MG63 (cell line): ENCODE measurements around the gene DENND6B. TPM values are rescaled to one million over a fixed set of nuclear protein-coding genes. Genes with fewer than 3 reads are reported as not detected.
"Not testable (repeated sequence)": the region's sequence is repeated elsewhere in the genome, so short reads cannot be mapped to it uniquely, and the experiment has no call there.

ENCODE experiments used
- DNase-seq: peaks from one replicate; pipeline ENCODE4 v3.0.0-alpha.2; 2020
- H3K27me3 ChIP-seq: fragments of 250-450 bp; sonication (Bioruptor Pico); 2 replicates; pipeline ENCODE4 v1.5.1; 2020; ENCODE audit warnings: mild to moderate bottlenecking, moderate library complexity
- H3K36me3 ChIP-seq: fragments of 250-450 bp; sonication (Bioruptor Pico); 2 replicates; pipeline ENCODE4 v1.5.1; 2020; ENCODE audit warnings: mild to moderate bottlenecking, moderate library complexity
- H3K4me3 ChIP-seq: fragments of 250-450 bp; sonication (Bioruptor Pico); 2 replicates; pipeline ENCODE4 v1.5.1; 2020; ENCODE audit warnings: mild to moderate bottlenecking, moderate library complexity
- H3K9me3 ChIP-seq: fragments of 250-450 bp; sonication (Bioruptor Pico); 2 replicates; pipeline ENCODE4 v1.5.1; 2020; ENCODE audit warnings: mild to moderate bottlenecking, moderate library complexity
- total RNA-seq: library from RNA; depleted of rRNA; stranded (reverse); fragments of >200 nt; shearing (Covaris generic); gene quantifications from 2 replicates; pipeline ENCODE4 v1.2.3, GENCODE V29; 2014; ENCODE audit warnings: low replicate concordance; rRNA removed

DENND6B gene
- 0.15 and 0.46 TPM in 2 replicates for total RNA-seq

GRCh38 chr22:50326956-50327710 lies at the start of gene DENND6B:
DENND6B (minus strand) TSS chr22:50327012; CDS start chr22:50326988, 24 bp downstream.
- no peaks in the 10 kb centered on the region; the same call in 1 of the 2 replicates for H3K36me3 ChIP-seq
- peak; percentile 79 for DNase-seq
- peak within 1 kb of the TSS; percentile 62 for H3K4me3 ChIP-seq
- no peaks in the 10 kb centered on the region for H3K27me3 ChIP-seq
- no peaks in the 10 kb centered on the region for H3K9me3 ChIP-seq

- Histone ChIP-seq H3K4me3 (no peak overlapping the region), H3K9me3 (peaks cover 6% of the 10 kb centered on the region), H3K36me3 (peaks cover 62% of the 10 kb centered on the region), H3K27me3 (no peaks in the 10 kb centered on the region)
- no peak for DNase-seq
These were observed 49.4 kb upstream of the DENND6B start for GRCh38 chr22:50376085-50376651.

GRCh38 chr22:50371101-50371648 lies 44.4 kb upstream of the DENND6B start:
- peaks cover 67% of the 10 kb centered on the region for H3K36me3 ChIP-seq
- H3K9me3 ChIP-seq, result no peaks in the 10 kb centered on the region
- DNase-seq, result no peak
- no peak overlapping the region for H3K4me3 ChIP-seq
- no peaks in the 10 kb centered on the region for H3K27me3 ChIP-seq

- peaks cover 42% of the 10 kb centered on the region for H3K36me3 ChIP-seq
- H3K4me3 ChIP-seq, result no peak overlapping the region
- no peak for DNase-seq
- H3K27me3 ChIP-seq, result no peaks in the 10 kb centered on the region
- H3K9me3 ChIP-seq, result no peaks in the 10 kb centered on the region
These were observed 41.1 kb upstream of the DENND6B start for GRCh38 chr22:50367778-50368500.

GRCh38 chr22:50363803-50364194 lies 37.0 kb upstream of the DENND6B start:
- not testable (repeated sequence) for H3K4me3 ChIP-seq, DNase-seq, H3K9me3 ChIP-seq, H3K27me3 ChIP-seq
- H3K36me3 ChIP-seq, result peaks cover 28% of the 10 kb centered on the region

GRCh38 chr22:50363166-50363802 lies 36.5 kb upstream of the DENND6B start:
- Histone ChIP-seq H3K9me3 (no peaks in the 10 kb centered on the region; the same call in 1 of the 2 replicates), H3K36me3 (peaks cover 25% of the 10 kb centered on the region), H3K4me3 (no peak overlapping the region), H3K27me3 (no peaks in the 10 kb centered on the region)
- DNase-seq, result no peak

- Histone ChIP-seq H3K4me3 (no peak overlapping the region), H3K9me3 (no peaks in the 10 kb centered on the region; the same call in 1 of the 2 replicates), H3K27me3 (no peaks in the 10 kb centered on the region), H3K36me3 (peaks cover 22% of the 10 kb centered on the region)
- DNase-seq, result no peak
These were observed 34.9 kb upstream of the DENND6B start for GRCh38 chr22:50361688-50362087.

GRCh38 chr22:50361222-50361621 lies 34.4 kb upstream of the DENND6B start:
- no peak for DNase-seq
- H3K36me3 ChIP-seq, result peaks cover 19% of the 10 kb centered on the region
- no peaks in the 10 kb centered on the region for H3K27me3 ChIP-seq
- H3K4me3 ChIP-seq, result no peak overlapping the region
- no peaks in the 10 kb centered on the region; the same call in 1 of the 2 replicates for H3K9me3 ChIP-seq

- Histone ChIP-seq H3K36me3 (peaks cover 19% of the 10 kb centered on the region), H3K9me3 (no peaks in the 10 kb centered on the region; the same call in 1 of the 2 replicates), H3K27me3 (no peaks in the 10 kb centered on the region), H3K4me3 (no peak overlapping the region)
- no peak for DNase-seq
These were observed 33.8 kb upstream of the DENND6B start for GRCh38 chr22:50360578-50360977.

GRCh38 chr22:50357756-50358155 lies 30.9 kb upstream of the DENND6B start:
- Histone ChIP-seq H3K27me3 (no peaks in the 10 kb centered on the region), H3K36me3 (peaks cover 19% of the 10 kb centered on the region), H3K4me3 (no peak overlapping the region), H3K9me3 (no peaks in the 10 kb centered on the region; the same call in 1 of the 2 replicates)
- DNase-seq, result no peak

- no peak for DNase-seq
- no peaks in the 10 kb centered on the region; the same call in 1 of the 2 replicates for H3K9me3 ChIP-seq
- peaks cover 21% of the 10 kb centered on the region for H3K36me3 ChIP-seq
- H3K4me3 ChIP-seq, result no peak overlapping the region
- no peaks in the 10 kb centered on the region for H3K27me3 ChIP-seq
These were observed 30.4 kb upstream of the DENND6B start for GRCh38 chr22:50357222-50357621.

- H3K4me3 ChIP-seq, result no peak overlapping the region
- no peak for DNase-seq
These were observed 29.4 kb upstream of the DENND6B start for GRCh38 chr22:50356186-50356585.

GRCh38 chr22:50348058-50348457 lies 21.2 kb upstream of the DENND6B start:
- no peak for DNase-seq

More at GRCh38 chr22:50356186-50356585, 29.4 kb upstream of the DENND6B start:
- H3K36me3 ChIP-seq, result peaks cover 21% of the 10 kb centered on the region
- H3K9me3 ChIP-seq, result no peaks in the 10 kb centered on the region; the same call in 1 of the 2 replicates
- H3K27me3 ChIP-seq, result no peaks in the 10 kb centered on the region

GRCh38 chr22:50347157-50347556 lies 20.3 kb upstream of the DENND6B start:
- Histone ChIP-seq H3K36me3 (no peaks in the 10 kb centered on the region; the same call in none of the 2 replicates), H3K4me3 (no peak overlapping the region), H3K27me3 (no peaks in the 10 kb centered on the region), H3K9me3 (no peaks in the 10 kb centered on the region)
- no peak for DNase-seq

More at GRCh38 chr22:50348058-50348457, 21.2 kb upstream of the DENND6B start:
- Histone ChIP-seq H3K27me3 (no peaks in the 10 kb centered on the region), H3K36me3 (peaks cover 3% of the 10 kb centered on the region), H3K4me3 (no peak overlapping the region), H3K9me3 (no peaks in the 10 kb centered on the region)

- H3K9me3 ChIP-seq, result no peaks in the 10 kb centered on the region
- no peaks in the 10 kb centered on the region; the same call in 1 of the 2 replicates for H3K36me3 ChIP-seq
- H3K27me3 ChIP-seq, result no peaks in the 10 kb centered on the region
- H3K4me3 ChIP-seq, result no peak overlapping the region
- DNase-seq, result no peak
These were observed 19.7 kb upstream of the DENND6B start for GRCh38 chr22:50346470-50346869.

GRCh38 chr22:50343541-50343935 lies 16.7 kb upstream of the DENND6B start:
- Histone ChIP-seq H3K27me3 (no peaks in the 10 kb centered on the region), H3K4me3 (peak overlapping the region; percentile 61), H3K9me3 (no peaks in the 10 kb centered on the region), H3K36me3 (no peaks in the 10 kb centered on the region; the same call in 1 of the 2 replicates)
- no peak for DNase-seq
